Measurements from ENCODE around the gene USP20.
"Not testable (repeated sequence)": the region's sequence is repeated elsewhere in the genome, so short reads cannot be mapped to it uniquely, and the experiment has no call there.

Gene USP20

DNA sequence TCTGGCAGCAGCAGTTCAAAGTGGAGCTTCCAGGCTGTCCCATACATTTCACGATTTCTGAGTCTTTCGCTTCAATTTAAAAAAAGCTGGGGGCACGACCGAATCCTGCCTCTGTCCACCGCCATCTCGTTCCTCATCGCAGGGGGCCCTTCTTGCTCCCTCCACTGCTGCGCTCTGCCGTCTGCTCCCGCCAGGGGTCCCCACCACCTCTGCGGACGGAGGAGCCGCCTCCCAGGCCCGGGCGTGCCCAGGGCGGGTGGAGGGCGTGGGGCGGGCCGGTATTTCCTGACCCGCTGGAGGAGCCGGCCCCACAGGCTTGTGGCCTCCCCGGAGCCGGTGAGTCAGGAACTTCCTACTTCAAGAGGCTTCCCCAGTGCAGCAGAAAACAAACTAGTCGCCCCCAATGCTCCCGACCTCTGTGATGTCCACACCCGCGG is 50.4 kb downstream of the USP20 start:
- ATAC-seq = peak; percentile 67
- Mint-ChIP-seq H3K27me3 (no peaks in the 10 kb centered on the region), H3K4me3 (peak overlapping the region; percentile 90), H3K4me1 (peaks cover 71% of the 10 kb centered on the region), H3K27ac (peak overlapping the region; percentile 97), H3K9me3 (peaks cover 3% of the 10 kb centered on the region), H3K36me3 (peaks cover 33% of the 10 kb centered on the region)

- Mint-ChIP-seq H3K36me3 (peaks cover 42% of the 10 kb centered on the region), H3K4me1 (peaks cover 79% of the 10 kb centered on the region), H3K27ac (peak overlapping the region; percentile 97), H3K27me3 (no peaks in the 10 kb centered on the region), H3K4me3 (peak overlapping the region; percentile 90), H3K9me3 (peaks cover 3% of the 10 kb centered on the region)
- ATAC-seq = no peak
Observed at GRCh38 chr9:129886226-129887174, 51.2 kb downstream of the USP20 start.

- Mint-ChIP-seq H3K9me3 (peaks cover 3% of the 10 kb centered on the region), H3K27ac (peak overlapping the region; percentile 97), H3K27me3 (no peaks in the 10 kb centered on the region), H3K4me1 (peaks cover 90% of the 10 kb centered on the region), H3K36me3 (peaks cover 52% of the 10 kb centered on the region), H3K4me3 (peak overlapping the region; percentile 90)
- ATAC-seq = peak; percentile 7
Observed at GRCh38 chr9:129887334-129888292, 52.4 kb downstream of the USP20 start.

DNA sequence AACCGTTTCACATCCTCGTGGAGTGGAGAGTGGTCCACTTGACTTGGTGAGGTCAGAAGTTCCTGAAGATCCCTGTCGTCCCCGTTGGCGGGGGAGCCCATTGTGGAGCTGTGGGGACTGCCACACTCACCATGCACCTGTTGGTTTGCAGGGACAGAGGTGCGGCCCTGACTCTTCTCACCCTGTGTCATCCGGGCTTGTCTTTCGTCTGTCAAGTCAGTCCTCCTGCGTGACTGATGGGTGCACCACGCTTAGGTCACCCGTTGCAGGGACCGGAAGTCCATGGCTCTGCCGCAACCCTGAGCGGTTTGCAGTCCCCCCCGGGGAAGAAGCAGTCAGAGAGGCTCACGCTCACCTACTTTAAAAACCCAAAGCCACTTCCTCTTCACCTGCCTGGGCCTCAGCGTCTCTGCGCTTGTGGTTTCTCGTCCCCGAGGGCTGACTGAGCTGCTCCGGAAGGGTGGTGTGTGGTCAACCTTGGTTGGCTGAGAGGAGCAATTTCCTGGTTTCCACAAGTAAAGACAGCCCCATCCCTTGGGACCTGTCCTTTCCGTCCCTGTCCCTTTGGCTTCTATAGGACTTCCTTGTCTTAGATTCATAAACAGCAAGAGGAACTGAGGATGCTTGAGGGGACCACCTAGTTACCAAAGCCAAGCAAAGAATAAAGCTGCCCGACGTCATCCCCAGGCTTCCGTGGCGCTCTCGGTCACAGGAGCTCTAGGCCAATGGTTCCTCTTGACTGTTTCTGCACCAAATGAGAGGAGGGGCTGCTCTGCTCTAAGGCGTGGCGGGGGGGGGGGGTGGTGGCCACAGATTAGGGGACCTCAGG is 53.2 kb downstream of the USP20 start:
- peak; percentile 81 for ATAC-seq
- H3K27ac Mint-ChIP-seq = peak overlapping the region; percentile 97
- H3K4me3 Mint-ChIP-seq = peak overlapping the region; percentile 90
- H3K36me3 Mint-ChIP-seq = peaks cover 57% of the 10 kb centered on the region
- H3K4me1 Mint-ChIP-seq = peaks cover 97% of the 10 kb centered on the region
- peaks cover 3% of the 10 kb centered on the region for H3K9me3 Mint-ChIP-seq
- no peaks in the 10 kb centered on the region for H3K27me3 Mint-ChIP-seq

GRCh38 chr9:129889122-129889940 is 54.1 kb downstream of the USP20 start:
- Mint-ChIP-seq H3K4me1 (peaks cover 94% of the 10 kb centered on the region), H3K9me3 (peaks cover 3% of the 10 kb centered on the region), H3K4me3 (peak overlapping the region; percentile 90), H3K36me3 (peaks cover 62% of the 10 kb centered on the region), H3K27me3 (no peaks in the 10 kb centered on the region), H3K27ac (peak overlapping the region; percentile 97)
- ATAC-seq = no peak

GRCh38 chr9:129889941-129890717 is 54.9 kb downstream of the USP20 start:
- Mint-ChIP-seq H3K36me3 (peaks cover 62% of the 10 kb centered on the region), H3K4me3 (peak overlapping the region; percentile 90), H3K4me1 (peaks cover 94% of the 10 kb centered on the region), H3K27ac (peak overlapping the region; percentile 97), H3K9me3 (peaks cover 3% of the 10 kb centered on the region), H3K27me3 (no peaks in the 10 kb centered on the region)
- no peak for ATAC-seq

DNA sequence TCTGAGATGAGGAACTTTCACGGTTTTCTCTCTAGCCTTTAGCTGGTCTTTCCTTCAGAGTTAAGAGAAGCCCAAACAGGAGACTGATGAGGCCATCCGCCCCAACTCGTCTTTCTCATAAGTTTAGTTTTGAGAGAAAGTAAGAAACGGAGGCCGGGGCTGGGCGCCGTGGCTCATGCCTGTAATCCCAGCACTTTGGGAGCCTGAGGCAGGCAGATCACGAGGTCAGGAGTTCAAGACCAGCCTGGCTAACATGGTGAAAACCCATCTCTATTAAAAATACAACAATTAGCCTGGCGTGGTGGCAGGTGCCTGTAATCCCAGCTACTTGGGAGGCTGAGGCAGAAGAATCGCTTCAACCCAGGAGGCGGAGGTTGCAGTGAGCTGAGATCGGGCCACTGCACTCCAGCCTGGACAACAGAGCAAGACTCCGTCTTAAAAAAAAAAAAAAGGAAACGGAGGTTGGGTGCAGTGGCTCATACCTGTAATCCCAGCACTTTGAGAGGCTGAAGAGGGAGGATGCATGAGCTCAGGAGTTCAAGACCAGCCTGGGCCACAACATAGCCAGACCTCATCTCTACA is 55.6 kb downstream of the USP20 start:
- Mint-ChIP-seq H3K36me3 (peaks cover 65% of the 10 kb centered on the region), H3K4me3 (peak overlapping the region; percentile 52), H3K27ac (peak overlapping the region; percentile 97), H3K4me1 (peaks cover 91% of the 10 kb centered on the region)
- ATAC-seq, H3K9me3 Mint-ChIP-seq, H3K27me3 Mint-ChIP-seq: not testable (repeated sequence)

DNA sequence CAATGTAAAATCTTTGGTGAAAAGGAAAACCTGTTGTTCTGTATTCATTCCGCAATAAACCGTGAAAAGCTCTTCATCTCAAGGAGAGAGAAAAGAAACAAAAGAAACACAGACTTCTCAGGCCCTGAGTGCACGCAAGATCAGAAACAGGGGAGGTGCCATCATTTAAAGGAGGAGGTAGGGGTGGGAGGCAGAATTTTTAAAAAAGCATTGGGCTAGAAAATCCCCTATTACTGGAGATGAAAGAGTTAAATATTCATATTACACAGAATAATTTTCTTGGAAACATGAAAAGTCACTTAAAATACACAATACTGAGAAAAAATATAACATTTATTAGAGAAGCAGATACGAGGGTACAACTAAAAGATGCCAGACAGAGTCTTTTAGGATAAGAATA is 56.3 kb downstream of the USP20 start:
- peak overlapping the region; percentile 52 for H3K4me3 Mint-ChIP-seq
- no peaks in the 10 kb centered on the region for H3K27me3 Mint-ChIP-seq
- H3K27ac Mint-ChIP-seq = peak overlapping the region; percentile 97
- peaks cover 91% of the 10 kb centered on the region for H3K4me1 Mint-ChIP-seq
- no peak for ATAC-seq
- peaks cover 73% of the 10 kb centered on the region for H3K36me3 Mint-ChIP-seq
- peaks cover 3% of the 10 kb centered on the region for H3K9me3 Mint-ChIP-seq

DNA sequence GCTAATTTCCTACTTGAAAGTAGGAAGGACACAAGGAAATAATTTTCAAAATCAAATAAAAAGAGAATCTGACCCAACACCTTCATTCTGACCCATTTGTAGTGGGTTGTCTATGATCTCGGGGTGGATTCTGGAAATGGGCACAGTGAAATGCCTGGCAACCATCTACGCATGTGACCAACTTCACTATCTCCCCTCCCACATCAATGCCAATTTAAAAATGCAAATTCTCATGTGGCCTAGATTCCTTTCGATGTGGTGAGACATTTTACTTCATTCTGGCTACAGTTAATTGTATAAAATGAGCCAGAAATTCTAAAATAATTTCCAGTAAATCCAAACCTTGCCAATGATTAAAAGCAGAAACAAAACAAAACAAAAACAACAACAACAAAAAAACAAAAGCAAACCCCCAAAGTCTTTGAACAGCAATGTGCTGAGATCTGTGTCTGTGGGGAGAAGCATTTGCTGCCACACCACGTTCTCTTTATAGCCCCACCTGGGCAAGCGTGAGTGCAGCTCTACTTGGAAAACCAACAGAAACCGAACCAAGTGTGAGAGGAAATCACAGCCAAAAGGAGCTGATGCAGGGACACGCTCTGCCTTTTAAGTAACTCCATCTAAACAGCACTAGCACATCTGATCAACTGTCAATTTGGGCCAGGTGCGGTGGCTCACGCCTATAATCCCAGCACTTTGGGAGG is 59.0 kb downstream of the USP20 start:
- Mint-ChIP-seq H3K27ac (peak overlapping the region; percentile 97), H3K4me3 (peak overlapping the region; percentile 23), H3K9me3 (peaks cover 3% of the 10 kb centered on the region), H3K27me3 (no peaks in the 10 kb centered on the region), H3K36me3 (peaks cover 92% of the 10 kb centered on the region), H3K4me1 (peaks cover 89% of the 10 kb centered on the region)
- ATAC-seq = no peak

DNA sequence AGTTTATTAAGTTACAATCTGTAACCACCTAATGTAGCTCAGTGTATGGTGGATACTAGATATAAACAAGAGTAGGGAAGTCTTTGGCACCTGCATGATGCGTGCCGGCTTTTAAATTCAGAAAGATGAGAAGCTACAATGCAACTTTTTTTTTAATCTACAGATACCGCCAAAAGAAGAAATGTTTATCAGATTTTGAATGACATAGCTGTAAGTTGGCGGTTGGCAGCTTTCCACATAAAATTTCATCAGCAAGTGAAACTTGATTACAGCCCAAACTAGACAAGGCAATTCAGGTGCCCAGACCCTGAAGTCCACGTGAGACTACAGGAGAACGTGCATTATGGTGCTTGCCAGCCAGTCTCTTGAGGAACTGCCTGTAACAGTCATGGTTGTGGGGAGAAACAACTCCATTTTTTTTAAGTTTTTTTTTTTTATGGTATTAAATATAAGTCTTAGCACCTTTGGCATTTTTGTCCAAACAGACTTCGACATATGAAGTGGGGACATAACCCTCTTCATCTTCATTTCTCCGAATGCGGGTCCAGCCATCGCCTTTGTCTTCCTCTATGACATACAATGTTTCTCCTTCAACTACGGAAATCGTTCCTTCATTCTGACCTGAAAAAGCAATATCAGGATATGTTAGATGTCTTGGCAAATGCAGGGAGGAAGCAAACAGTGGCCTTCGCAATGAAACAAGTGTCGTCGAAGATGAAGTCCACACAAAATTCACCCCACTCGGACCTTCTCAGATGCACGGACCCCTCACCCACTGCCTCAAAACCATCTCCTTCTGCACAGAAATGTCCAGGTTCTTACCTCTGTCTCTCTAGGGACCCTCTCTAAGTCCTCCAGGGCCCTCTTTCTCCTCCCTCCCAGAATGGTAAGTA is 60.4 kb downstream of the USP20 start:
- peaks cover 92% of the 10 kb centered on the region for H3K36me3 Mint-ChIP-seq

DNA sequence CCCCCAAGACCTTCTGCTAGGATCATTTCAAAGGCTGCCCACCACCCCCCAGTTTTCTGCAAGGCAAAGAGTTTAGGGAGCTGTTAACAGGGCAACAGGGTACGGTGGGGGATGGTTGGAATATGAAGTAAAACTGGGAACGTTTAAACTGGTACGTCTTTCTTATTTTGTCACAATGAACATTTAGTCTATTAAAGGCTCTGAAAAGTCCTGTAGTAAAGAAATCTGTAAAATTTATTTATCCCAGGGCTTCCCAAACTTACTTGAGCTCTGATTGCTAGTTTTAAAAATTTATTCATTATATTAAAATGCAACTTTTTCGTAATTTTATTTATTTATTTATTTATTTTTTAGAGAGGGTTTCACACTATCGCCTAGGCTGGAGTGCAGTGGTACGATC is 62.0 kb downstream of the USP20 start:
- Mint-ChIP-seq H3K27me3 (no peaks in the 10 kb centered on the region), H3K4me1 (peaks cover 89% of the 10 kb centered on the region), H3K27ac (peak overlapping the region; percentile 95), H3K36me3 (peaks cover 92% of the 10 kb centered on the region), H3K4me3 (peak overlapping the region; percentile 4), H3K9me3 (no peaks in the 10 kb centered on the region)
- no peak for ATAC-seq

More for the DNA sequence above, 60.4 kb downstream of the USP20 start:
- H3K27ac Mint-ChIP-seq = peak overlapping the region; percentile 97
- ATAC-seq = no peak
- no peaks in the 10 kb centered on the region for H3K9me3 Mint-ChIP-seq
- peak overlapping the region; percentile 4 for H3K4me3 Mint-ChIP-seq
- H3K4me1 Mint-ChIP-seq = peaks cover 89% of the 10 kb centered on the region
- no peaks in the 10 kb centered on the region for H3K27me3 Mint-ChIP-seq

DNA sequence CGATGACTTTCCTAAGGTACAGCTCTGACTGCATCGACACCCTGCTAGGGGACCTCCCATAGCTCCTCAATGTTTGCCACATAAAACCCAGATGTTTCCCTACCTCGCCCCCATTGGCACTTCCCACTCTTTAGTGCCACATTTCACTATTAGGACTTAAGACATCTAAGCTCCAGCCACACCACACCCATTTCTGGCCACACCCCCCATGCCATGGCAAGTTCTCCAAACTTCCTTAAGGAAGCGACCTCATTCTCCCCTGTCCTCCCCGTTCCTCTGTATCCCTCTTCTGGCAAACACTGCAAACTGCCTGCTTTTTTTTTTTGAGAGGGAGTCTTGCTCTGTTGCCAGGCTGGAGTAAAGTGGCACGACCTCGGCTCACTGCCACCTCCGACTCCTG is 62.9 kb downstream of the USP20 start:
- ATAC-seq = no peak
- Mint-ChIP-seq H3K4me3 (no peak overlapping the region), H3K27me3 (no peaks in the 10 kb centered on the region), H3K4me1 (peaks cover 89% of the 10 kb centered on the region), H3K36me3 (peaks cover 91% of the 10 kb centered on the region), H3K27ac (peak overlapping the region; percentile 95), H3K9me3 (no peaks in the 10 kb centered on the region)
